T follicular helper cell (primary cell): ENCODE data around the gene RAF1.
"Not testable (repeated sequence)": the region's sequence is repeated elsewhere in the genome, so short reads cannot be mapped to it uniquely, and the experiment has no call there.

Experiments
- DNase-seq: peaks from one replicate; pipeline ENCODE4 v3.0.0-alpha.2; 2020; ENCODE audit warnings: low read depth

RAF1 gene

GRCh38 chr3:12558706-12559105, 105.2 kb downstream of the RAF1 start:
- no peak for DNase-seq

- no peak for DNase-seq
Observed at GRCh38 chr3:12557473-12558100, 106.3 kb downstream of the RAF1 start.

- peak; percentile 72 for DNase-seq
Observed at GRCh38 chr3:12556690-12557472, 107.0 kb downstream of the RAF1 start, which contains the start of gene MKRN2. Gene MKRN2 (plus strand): TSS chr3:12557087. CDS start chr3:12557151, 64 bp downstream.

- no peak for DNase-seq
Observed at GRCh38 chr3:12556314-12556689, 107.6 kb downstream of the RAF1 start.

- no peak for DNase-seq
Observed at GRCh38 chr3:12553921-12554391, 110.0 kb downstream of the RAF1 start.

DNA sequence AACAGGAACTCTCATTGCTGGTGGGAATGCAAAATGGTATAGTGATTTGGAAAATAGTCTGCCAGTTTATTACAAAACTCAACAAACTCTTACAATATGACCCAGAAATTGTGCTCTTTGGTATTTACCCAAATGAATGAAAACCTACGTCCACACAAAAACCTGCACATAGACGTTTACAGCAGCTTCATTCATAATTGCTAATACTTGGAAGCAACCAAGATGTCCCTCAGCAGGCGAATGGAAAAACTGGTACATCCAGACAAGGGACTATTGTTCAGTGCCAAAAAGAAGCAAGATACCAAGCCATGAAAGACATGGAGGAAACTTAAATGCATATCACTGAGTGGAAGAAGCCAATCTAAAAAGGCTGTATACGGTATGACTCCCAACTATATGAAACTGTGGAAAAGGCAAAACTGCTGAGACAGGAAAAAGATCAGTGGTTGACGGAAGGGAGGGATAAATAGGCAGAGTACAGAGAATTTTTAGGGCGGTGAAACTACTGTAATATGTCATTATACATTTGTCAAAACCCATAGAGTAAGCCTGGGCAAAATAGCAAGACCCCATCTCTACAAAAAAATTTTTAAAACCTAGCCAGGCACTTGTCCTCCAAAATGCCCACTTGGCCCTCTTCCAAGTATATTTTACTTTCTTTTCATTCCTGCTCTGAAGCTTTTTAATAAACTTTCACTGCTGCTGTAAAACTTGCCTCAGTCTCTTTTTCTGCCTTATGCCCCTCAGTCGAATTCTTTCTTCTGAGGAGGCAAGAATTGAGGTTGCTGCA, 113.8 kb downstream of the RAF1 start:
- no peak for DNase-seq

DNA sequence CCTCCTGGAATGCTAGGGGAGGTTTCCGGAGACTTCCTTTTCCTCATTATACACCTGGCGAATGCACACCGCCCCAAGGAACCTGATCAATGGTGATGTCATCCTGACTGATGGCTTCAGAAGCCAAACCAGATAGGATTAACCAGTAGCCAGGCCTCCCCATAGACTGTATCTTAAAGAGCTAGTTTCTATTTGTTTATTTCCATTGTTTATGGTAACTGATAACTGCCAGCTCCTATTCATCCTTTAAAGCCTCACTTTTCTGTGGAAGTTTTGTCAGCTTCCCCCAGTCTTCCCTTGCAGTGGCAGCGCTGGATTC, 118.5 kb downstream of the RAF1 start, which contains the start of gene MKRN2OS:
Gene MKRN2OS (minus strand): TSS at position 27 of the 319 bp plus-strand sequence. CDS start 35 bp downstream, outside the sequence.
- DNase-seq: no peak

GRCh38 chr3:12544652-12545472, 119.1 kb downstream of the RAF1 start:
- DNase-seq: no peak

GRCh38 chr3:12543497-12543896, 120.4 kb downstream of the RAF1 start:
- not testable (repeated sequence) for DNase-seq

DNA sequence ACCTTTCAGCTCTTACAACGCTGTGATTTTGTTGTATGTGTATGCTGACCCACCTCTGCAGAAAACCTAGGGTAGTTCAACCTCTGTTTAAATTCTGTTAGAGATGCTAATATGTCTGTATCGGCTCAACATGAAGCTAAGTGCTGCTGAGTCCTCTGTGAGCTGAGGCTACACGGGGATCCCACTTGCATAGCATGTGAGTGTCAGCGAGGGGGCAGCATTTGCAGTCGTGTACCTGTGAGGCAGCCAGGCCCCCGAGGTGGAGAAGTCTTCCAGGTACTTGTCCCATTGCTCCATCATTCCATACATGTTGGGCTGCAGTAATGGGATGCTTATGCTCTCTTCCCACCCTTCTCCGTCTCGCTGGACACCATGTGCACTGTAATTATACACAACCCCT, 122.3 kb downstream of the RAF1 start:
- no peak for DNase-seq

- no peak for DNase-seq
Observed at GRCh38 chr3:12536423-12536822, 127.5 kb downstream of the RAF1 start.
